ENCODE data around the gene PES1. TPM values are rescaled to one million over a fixed set of nuclear protein-coding genes. Genes with fewer than 3 reads are reported as not detected.

PES1 gene
- total RNA-seq, 8 experiments from 2014 or later = 78.6 to 142 (median 105) TPM

- peak in 1 of 8 experiments; percentile 29 for ATAC-seq (replicated peaks in 6 of 8)
- H3K27ac ChIP-seq = no peak overlapping the region
- in situ Hi-C loops (cut with MboI; ENCODE audit: low pct_unique_long_range_greater_than_20kb in 2 of 9, low sequenced_read_pairs in 9 of 9, unreplicated experiment in 9 of 9) = no loop called here
- no peak overlapping the region for H3K4me3 ChIP-seq
- no peaks in the 10 kb centered on the region for H3K4me1 ChIP-seq (replicated peaks in 1 of 2)
- WGBS, 10 experiments = 0 to 82% (median 65%) methylated on average over 1 to 8 of the region's 9 CpGs; no CpG with 5 or more reads in 2 of the 10 experiments
Measured at GRCh38 chr22:30537083-30537731, 54.5 kb downstream of the PES1 start.

GRCh38 chr22:30535182-30535581, 56.5 kb downstream of the PES1 start:
- H3K4me1 ChIP-seq (replicated peaks in 1 of 2) = no peaks in the 10 kb centered on the region
- 0 to 100% (median 85%) methylated on average over 1 to 3 of the region's 4 CpGs; no CpG with 5 or more reads in 3 of the 10 experiments for WGBS, 10 experiments
- no peak overlapping the region for H3K4me3 ChIP-seq
- in situ Hi-C loops (cut with MboI; ENCODE audit: low pct_unique_long_range_greater_than_20kb in 2 of 9, low sequenced_read_pairs in 9 of 9, unreplicated experiment in 9 of 9) = no loop called here
- no peak overlapping the region for H3K27ac ChIP-seq
- ATAC-seq (replicated peaks in 6 of 8) = no peak

- no peak for ATAC-seq (replicated peaks in 6 of 8)
- H3K4me3 ChIP-seq = no peak overlapping the region
- in situ Hi-C loops (cut with MboI; ENCODE audit: low pct_unique_long_range_greater_than_20kb in 2 of 9, low sequenced_read_pairs in 9 of 9, unreplicated experiment in 9 of 9) = no loop called here
- no peak overlapping the region for H3K27ac ChIP-seq
- 80 to 100% (median 88%) methylated on average over 1 to 3 of the region's 17 CpGs; no CpG with 5 or more reads in 5 of the 10 experiments for WGBS, 10 experiments
- no peaks in the 10 kb centered on the region for H3K4me1 ChIP-seq (replicated peaks in 1 of 2)
Measured at GRCh38 chr22:30531651-30532608, 59.8 kb downstream of the PES1 start.

- in situ Hi-C loops (cut with MboI; ENCODE audit: low pct_unique_long_range_greater_than_20kb in 2 of 9, low sequenced_read_pairs in 9 of 9, unreplicated experiment in 9 of 9) = no loop called here
- Histone ChIP-seq H3K4me3 (no peak overlapping the region), H3K4me1 (replicated peaks in 1 of 2) (no peaks in the 10 kb centered on the region), H3K27ac (no peak overlapping the region)
- no peak for ATAC-seq (replicated peaks in 6 of 8)
- 0 to 90% (median 73%) methylated on average over 1 to 4 of the region's 4 CpGs; no CpG with 5 or more reads in 2 of the 10 experiments for WGBS, 10 experiments
Measured at GRCh38 chr22:30526656-30527055, 65.1 kb downstream of the PES1 start.

Other genes starting within 250 kb of the PES1 start
- gene SF3A1, start 235.0 kb downstream of the PES1 start, total RNA-seq = 10 to 100 TPM; 20.5 to 81.4 (median 34.6) TPM
- gene CCDC157, start 234.9 kb downstream of the PES1 start, total RNA-seq = 10 to 100 TPM in 1 of 8 experiments, 1 to 10 TPM in 7; 2.0 to 12.8 (median 3.9) TPM
- gene RNF215, start 204.5 kb downstream of the PES1 start, total RNA-seq = 10 to 100 TPM in 7 of 8 experiments, 1 to 10 TPM in 1; 9.5 to 22.9 (median 17.3) TPM
- gene SEC14L2, start 194.9 kb downstream of the PES1 start, total RNA-seq = 10 to 100 TPM in 2 of 8 experiments, 1 to 10 TPM in 6; 2.0 to 17.3 (median 7.5) TPM
- gene MTFP1, start 166.1 kb downstream of the PES1 start, total RNA-seq = 10 to 100 TPM in 6 of 8 experiments, 1 to 10 TPM in 2; 4.2 to 36.6 (median 20.4) TPM
- under 1 TPM in 3 of 8 experiments, not detected in 5; 0.20 to 0.38 (median 0.35) TPM for gene SEC14L3, start 119.9 kb downstream of the PES1 start, total RNA-seq
- under 1 TPM in 2 of 8 experiments, not detected in 6; 0.14 to 0.24 TPM for gene SEC14L4, start 86.2 kb downstream of the PES1 start, total RNA-seq
- 1 to 10 TPM in 1 of 8 experiments, under 1 TPM in 6, not detected in 1; 0.05 to 2.6 (median 0.18) TPM for gene SEC14L6, start 45.2 kb downstream of the PES1 start, total RNA-seq
- gene GAL3ST1, start 17.2 kb downstream of the PES1 start, total RNA-seq = 1 to 10 TPM in 5 of 8 experiments, under 1 TPM in 1, not detected in 2; 0.91 to 2.9 (median 1.7) TPM
- gene TCN2, start 15.3 kb upstream of the PES1 start, total RNA-seq = 10 to 100 TPM in 3 of 8 experiments, 1 to 10 TPM in 5; 1.8 to 70.6 (median 7.9) TPM
- gene SLC35E4, start 43.9 kb upstream of the PES1 start, total RNA-seq = 1 to 10 TPM in 7 of 8 experiments, under 1 TPM in 1; 0.22 to 7.6 (median 2.9) TPM
- 10 to 100 TPM in 1 of 8 experiments, 1 to 10 TPM in 7; 1.0 to 23.2 (median 4.4) TPM for gene DUSP18, start 76.0 kb upstream of the PES1 start, total RNA-seq
- gene OSBP2, start 103.0 kb upstream of the PES1 start, total RNA-seq = 10 to 100 TPM in 1 of 8 experiments, 1 to 10 TPM in 6, under 1 TPM in 1; 0.63 to 16.6 (median 5.4) TPM